AG04449 (cell line): ENCODE measurements around the gene EIF3F.

ENCODE experiments used
- CTCF ChIA-PET: fragments of 350-600 bp; formaldehyde crosslinking; extraction: SDS; loops from one replicate; lab custom pipeline; 2021; ENCODE audit warnings: antibody characterized with exemption; lab: Yijun Ruan, JAX
- POLR2A ChIA-PET: fragments of 400-600, 350-600 bp; formaldehyde crosslinking; extraction: SDS; loops from one replicate; lab custom pipeline; 2020; ENCODE audit warnings: antibody characterized with exemption, inconsistent platforms; lab: Yijun Ruan, JAX
- DNase-seq: peaks from one replicate; pipeline ENCODE4 v3.0.0-alpha.2; 2010; ENCODE audit warnings: low read depth, low spot score
- H3K4me3 ChIP-seq: 2 replicates; pipeline ENCODE4 v1.5.1; 2011; ENCODE audit warnings: low read depth, mild to moderate bottlenecking, control low read depth, low read length
- CTCF ChIP-seq: IDR thresholded peaks from one replicate; pipeline ENCODE4 v1.5.1; 2011; ENCODE audit warnings: mild to moderate bottlenecking, moderate library complexity, low read length, control low read depth, inconsistent platforms; ENCODE audit not compliant: insufficient read depth; ENCODE audit errors: missing control alignments

The EIF3F gene

GRCh38 chr11:8016440-8016839 is 29.3 kb downstream of the EIF3F start:
- ChIA-PET CTCF (interaction anchor here (1.1 to 9.4 kb wide), 7 partner anchors 8 to 77 kb away, joined by 3 to 242 read pairs (median 12); partner anchors contain the start of gene TUB), POLR2A (interaction anchor here (0.6 kb wide), 1 partner anchor 53 kb away, joined by 3 read pairs; no protein-coding TSS in a partner anchor)
- DNase-seq, result no peak
- TF ChIP-seq CTCF, result no peak
- H3K4me3 ChIP-seq, result no peak overlapping the region

GRCh38 chr11:8017071-8017470 is 29.9 kb downstream of the EIF3F start:
- no peak overlapping the region for H3K4me3 ChIP-seq
- ChIA-PET POLR2A (no interaction called here), CTCF (interaction anchor here (1.1 to 9.4 kb wide), 8 partner anchors 8 to 76 kb away, joined by 3 to 242 read pairs (median 8); no protein-coding TSS in a partner anchor)
- no peak for TF ChIP-seq CTCF
- no peak for DNase-seq

GRCh38 chr11:8017894-8018483 is 30.9 kb downstream of the EIF3F start:
- ChIA-PET CTCF (interaction anchor here (0.9 to 9.4 kb wide), 7 partner anchors 12 to 125 kb away, joined by 3 to 242 read pairs (median 5); no protein-coding TSS in a partner anchor), POLR2A (no interaction called here)
- TF ChIP-seq CTCF, result no peak
- H3K4me3 ChIP-seq, result no peak overlapping the region
- no peak for DNase-seq

GRCh38 chr11:8018484-8019313 is 31.6 kb downstream of the EIF3F start:
- ChIA-PET CTCF (interaction anchor here (0.9 to 9.4 kb wide), 7 partner anchors 12 to 126 kb away, joined by 3 to 242 read pairs (median 5); partner anchors contain the start of gene TUB), POLR2A (no interaction called here)
- H3K4me3 ChIP-seq, result peak overlapping the region; percentile 67
- DNase-seq, result no peak
- no peak for TF ChIP-seq CTCF

GRCh38 chr11:8019314-8020243 is 32.4 kb downstream of the EIF3F start:
- DNase-seq, result no peak
- ChIA-PET CTCF (interaction anchor here (1.2 to 9.4 kb wide), 4 partner anchors 11 to 74 kb away, joined by 3 to 242 read pairs (median 102); partner anchors contain the start of gene TUB), POLR2A (no interaction called here)
- no peak for TF ChIP-seq CTCF
- peak overlapping the region; percentile 67 for H3K4me3 ChIP-seq
